Right lung (tissue), 5 donors: ENCODE results near the gene ZNF750. TPM values are rescaled to one million over a fixed set of nuclear protein-coding genes. Genes with fewer than 3 reads are reported as not detected.
A peak's percentile ranks its signal among the peaks of the same experiment; 100 is the strongest.

Experiments
- DNase-seq, 2 donors: peaks; one replicate each; pipeline ENCODE4 v3.0.0-alpha.2; 2013
- polyA plus RNA-seq, 5 donors: library from polyadenylated mRNA; unstranded; fragments of 120-200 nt; gene quantifications; one replicate each; pipeline versions ENCODE4 v1.2.1 to v1.2.3, GENCODE V29; 2013; ENCODE audit warnings: inconsistent platforms in 1 of 5, low replicate concordance in 1 of 5; ENCODE audit not compliant: insufficient read length in 5 of 5, insufficient read depth in 1 of 5

The ZNF750 gene
- polyA plus RNA-seq, 5 donors = 0.34 to 0.73 (median 0.53) TPM

- DNase-seq = no peak
Observed at GRCh38 chr17:82814834-82815233, 25.0 kb downstream of the ZNF750 start.

DNA sequence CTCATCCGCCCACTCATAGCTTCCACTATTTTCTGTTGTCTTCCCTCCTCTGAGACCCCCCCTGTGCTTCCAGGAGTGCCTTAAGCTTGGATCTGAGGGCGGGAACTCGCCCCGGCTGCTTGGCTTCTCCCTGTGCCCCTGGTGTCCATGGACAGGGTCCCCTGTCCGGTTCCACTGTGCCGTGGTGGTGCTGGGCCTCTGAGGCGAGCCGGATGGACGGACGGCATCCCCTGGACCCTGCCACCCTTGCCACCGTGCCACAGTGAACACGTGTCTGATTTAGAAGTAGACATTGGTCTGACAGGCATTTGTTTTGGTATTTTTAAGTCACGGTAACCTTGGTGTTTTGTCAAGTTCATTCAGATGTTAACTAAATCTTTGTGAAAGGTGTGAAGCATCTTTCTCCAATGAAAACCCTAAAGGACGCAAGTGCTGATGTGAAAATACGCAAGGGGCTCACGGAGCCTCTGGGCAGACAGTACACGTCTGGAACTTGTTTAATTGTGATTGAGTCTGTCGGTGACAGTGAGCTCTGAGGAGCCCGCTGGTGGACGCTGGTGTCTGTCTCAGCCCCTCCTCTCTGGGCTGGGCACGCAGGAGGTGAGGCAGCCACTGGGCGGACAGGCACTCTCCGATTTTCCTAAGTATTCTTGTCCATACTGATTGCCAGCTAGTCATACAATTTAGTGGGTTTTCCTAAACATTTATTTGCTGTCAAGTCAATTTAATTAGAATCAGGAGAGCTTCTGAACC is 26.3 kb downstream of the ZNF750 start:
- no peak for DNase-seq

GRCh38 chr17:82812601-82813000 is 27.2 kb downstream of the ZNF750 start:
- DNase-seq = no peak

GRCh38 chr17:82812058-82812457 is 27.8 kb downstream of the ZNF750 start:
- DNase-seq = no peak

- no peak for DNase-seq
Observed at GRCh38 chr17:82810644-82811430, 29.0 kb downstream of the ZNF750 start.

GRCh38 chr17:82808921-82809905 is 30.6 kb downstream of the ZNF750 start:
- no peak for DNase-seq

- no peak for DNase-seq
Observed at GRCh38 chr17:82808006-82808405, 31.8 kb downstream of the ZNF750 start.

DNA sequence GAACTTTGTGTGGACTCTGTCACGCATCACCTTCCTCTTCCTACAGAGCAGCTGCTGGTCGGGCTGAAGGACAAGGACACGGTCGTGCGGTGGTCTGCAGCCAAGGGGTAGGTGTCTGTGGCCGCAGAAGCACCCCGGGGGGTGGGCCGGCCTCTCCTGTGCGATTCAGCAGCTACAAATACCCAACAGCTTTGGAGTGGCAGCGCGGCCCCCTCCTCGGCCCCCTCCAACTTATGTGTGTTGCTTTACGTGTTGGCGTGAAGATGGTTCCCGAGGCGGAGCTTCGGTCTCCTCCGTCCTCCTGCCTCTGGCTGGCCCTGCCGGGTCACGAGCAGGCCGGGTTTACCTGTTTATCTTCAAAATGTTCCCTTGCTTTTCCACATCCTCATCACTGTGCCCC is 32.3 kb downstream of the ZNF750 start:
- no peak for DNase-seq

DNA sequence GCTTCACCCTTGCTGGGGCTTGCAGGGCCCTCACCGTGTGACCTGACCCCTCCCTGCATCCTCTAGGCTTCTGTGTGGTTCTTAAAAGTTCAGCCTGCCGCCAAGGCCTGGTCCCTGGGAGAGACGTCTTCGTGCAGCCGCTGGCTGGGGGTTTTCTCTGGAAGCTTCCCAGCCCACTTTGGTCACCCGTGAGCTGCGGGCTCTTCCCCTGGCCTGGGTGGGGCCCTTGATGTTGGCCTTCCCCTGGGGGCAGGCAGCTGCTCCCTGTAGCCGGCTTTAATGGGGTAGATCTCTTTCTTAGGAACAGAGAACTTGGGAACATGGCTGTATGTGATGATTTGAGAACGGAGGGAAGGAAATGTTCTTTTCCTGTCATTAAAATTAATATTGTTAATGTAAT is 32.7 kb downstream of the ZNF750 start:
- no peak for DNase-seq

GRCh38 chr17:82806645-82807044 is 33.2 kb downstream of the ZNF750 start:
- no peak for DNase-seq

- no peak for DNase-seq
Observed at GRCh38 chr17:82805823-82806222, 34.0 kb downstream of the ZNF750 start.

DNA sequence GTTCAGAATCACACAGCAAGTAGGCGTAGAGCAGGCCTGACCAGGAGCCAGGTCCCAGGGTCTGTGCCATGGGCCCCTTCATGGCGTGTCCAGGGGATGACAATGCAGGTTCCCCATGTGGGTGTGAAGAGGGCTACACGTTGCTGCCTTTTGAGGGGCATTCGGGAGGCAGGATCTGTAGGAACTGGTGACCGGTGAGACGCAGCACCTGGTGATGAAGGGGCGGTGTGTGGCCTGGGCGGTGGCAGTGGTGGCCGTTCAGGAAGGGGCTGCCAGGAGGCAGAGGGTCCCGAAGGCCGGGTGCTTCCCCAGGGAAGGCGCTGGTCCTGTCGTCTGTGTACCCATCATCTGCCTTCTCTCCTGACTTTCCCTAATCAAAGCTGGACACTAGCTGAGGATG is 34.6 kb downstream of the ZNF750 start:
- DNase-seq = no peak

DNA sequence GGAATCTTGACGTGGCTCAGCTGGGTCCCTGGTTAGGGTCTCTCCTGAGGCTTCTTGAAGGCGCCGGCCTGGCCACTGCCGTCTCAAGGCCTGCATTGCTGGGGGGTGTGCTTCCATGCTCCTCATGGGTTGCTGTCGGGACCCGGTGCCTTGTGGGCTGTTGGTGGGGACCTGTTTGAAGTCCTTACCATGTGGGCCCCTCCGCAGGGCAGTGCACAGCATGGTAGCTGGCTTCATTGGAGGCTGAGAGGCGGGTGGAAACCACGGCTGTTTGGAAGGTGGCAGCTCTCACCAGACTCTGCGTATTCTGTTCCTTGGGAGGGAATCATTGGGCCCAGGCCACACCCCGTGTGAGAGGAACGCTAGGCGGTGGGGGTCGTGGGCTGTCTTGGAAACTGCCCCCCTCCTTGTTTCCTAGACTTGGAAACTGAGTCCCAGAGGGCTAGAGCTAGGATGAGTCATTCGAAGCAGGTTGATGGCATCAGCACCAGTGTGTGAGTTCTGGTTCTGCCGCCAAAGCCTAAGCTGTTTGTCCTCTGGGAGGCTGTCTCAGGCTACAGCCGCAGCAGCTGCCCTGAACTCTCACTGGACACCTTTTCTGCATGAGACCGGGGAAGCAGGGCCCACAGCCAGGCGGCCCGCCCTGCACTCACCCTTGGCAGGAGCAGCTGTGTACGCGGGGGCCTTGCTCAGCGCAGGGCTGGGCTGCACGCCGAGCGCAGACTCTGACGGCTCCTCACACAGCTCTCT is 35.2 kb downstream of the ZNF750 start:
- DNase-seq = peak; percentile 9 to 37

DNA sequence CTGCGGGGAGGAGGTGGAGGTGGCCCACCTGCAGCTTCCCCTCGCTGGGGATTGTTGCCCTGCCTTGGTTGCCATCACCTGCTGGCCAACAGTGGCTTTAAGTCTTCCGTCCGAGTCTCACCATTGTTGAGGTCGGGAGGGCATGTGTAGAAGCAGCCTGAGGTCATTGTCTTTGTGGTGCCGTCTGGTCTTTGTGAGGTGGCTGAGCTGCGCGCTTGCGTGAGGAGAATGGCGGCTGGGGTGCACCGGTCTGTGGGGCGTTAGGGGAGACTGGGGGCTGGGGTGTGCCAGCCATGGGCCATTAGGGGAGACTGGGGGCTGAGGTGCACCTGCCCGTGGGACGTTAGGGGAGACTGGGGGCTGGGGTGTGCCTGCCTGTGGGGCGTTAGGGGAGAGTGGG is 36.2 kb downstream of the ZNF750 start:
- no peak for DNase-seq

DNA sequence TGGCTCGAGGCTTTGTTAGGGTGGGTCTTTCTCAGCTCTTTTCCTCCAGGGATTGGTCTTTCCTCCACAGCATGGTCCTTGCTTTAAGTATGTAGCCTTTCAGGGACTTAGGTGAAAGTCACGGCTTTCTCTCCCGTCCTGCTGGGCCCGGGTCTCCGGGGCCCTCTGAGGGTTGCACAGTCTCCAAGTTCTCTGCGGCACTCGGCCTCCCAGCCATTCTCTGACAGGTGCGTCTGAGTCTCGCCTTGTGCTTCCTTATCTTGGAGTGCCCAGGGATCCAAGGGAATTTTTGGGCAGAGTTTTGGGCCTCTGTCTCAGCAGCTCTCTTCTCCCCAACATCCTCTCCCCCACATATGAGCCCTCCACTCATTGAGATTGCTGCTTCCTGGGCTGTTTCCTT is 36.6 kb downstream of the ZNF750 start:
- no peak for DNase-seq

- no peak for DNase-seq
Observed at GRCh38 chr17:82802075-82802780, 37.6 kb downstream of the ZNF750 start.

- DNase-seq = no peak
Observed at GRCh38 chr17:82801377-82801970, 38.3 kb downstream of the ZNF750 start.

DNA sequence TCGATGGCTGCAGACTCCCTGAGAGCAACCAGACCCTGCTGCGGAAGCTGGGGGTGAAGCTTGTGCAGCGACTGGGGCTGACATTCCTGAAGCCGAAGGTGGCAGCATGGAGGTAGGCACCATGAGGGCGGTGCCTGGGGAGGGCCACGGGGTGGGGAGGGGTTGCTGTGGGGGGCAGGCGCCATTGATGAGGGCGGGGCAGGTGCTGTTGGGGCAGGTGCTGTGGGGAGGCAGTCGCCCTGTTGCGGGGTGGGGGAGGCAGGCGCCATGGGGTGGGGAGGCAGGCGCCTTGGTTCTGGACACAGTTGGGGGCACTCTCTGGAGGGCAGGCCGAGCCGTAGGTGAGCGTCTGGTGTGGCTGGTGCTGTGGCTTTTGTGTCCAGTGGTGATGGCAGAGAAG is 38.9 kb downstream of the ZNF750 start:
- no peak for DNase-seq

GRCh38 chr17:82799591-82799990 is 40.2 kb downstream of the ZNF750 start:
- no peak for DNase-seq

DNA sequence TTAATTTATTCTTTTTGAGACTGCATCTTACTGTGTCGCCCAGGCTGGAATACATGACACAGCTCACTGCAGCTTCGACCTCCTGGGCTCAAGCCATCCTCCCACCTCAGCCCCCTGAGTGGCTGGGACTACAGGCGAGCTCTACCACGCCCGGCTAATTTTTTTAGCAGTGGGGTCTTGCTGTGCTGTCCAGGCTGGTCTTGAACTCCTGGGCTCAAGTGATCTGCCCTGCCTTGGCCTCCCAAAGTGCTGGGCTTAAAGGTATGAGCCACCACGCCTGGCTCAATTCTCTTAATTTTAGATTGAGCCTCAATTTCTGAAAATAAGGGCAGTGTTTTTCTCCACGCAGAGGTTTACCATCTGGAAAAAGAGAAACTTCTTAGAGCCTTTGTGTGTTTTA is 41.1 kb downstream of the ZNF750 start:
- DNase-seq = no peak
